ENCODE data around the gene GMPPA. TPM values are rescaled to one million over a fixed set of nuclear protein-coding genes. Genes with fewer than 3 reads are reported as not detected.

GMPPA gene
- polyA plus RNA-seq, 1 donor from 2014 or later: 24.4 TPM

- no peaks in the 10 kb centered on the region for H3K9me3 Mint-ChIP-seq
- H3K36me3 Mint-ChIP-seq: no peaks in the 10 kb centered on the region
- H3K4me1 Mint-ChIP-seq: peaks cover 0 to 7% (median 2%) of the 10 kb centered on the region in 3 donors
- no peak overlapping the region for H3K27ac Mint-ChIP-seq
- no peak overlapping the region for H3K4me3 Mint-ChIP-seq
- H3K27me3 Mint-ChIP-seq: peaks cover 75% of the 10 kb centered on the region
These were observed 27.0 kb downstream of the GMPPA start for GRCh38 chr2:219525533-219526232.

GRCh38 chr2:219526320-219527075 is 27.8 kb downstream of the GMPPA start:
- no peak overlapping the region for H3K27ac Mint-ChIP-seq
- no peaks in the 10 kb centered on the region for H3K9me3 Mint-ChIP-seq
- peaks cover 72% of the 10 kb centered on the region for H3K27me3 Mint-ChIP-seq
- peaks cover 0 to 7% (median 2%) of the 10 kb centered on the region in 3 donors for H3K4me1 Mint-ChIP-seq
- no peaks in the 10 kb centered on the region for H3K36me3 Mint-ChIP-seq
- no peak overlapping the region for H3K4me3 Mint-ChIP-seq

- Mint-ChIP-seq H3K27ac (no peak overlapping the region), H3K9me3 (no peaks in the 10 kb centered on the region)
These were observed 28.3 kb downstream of the GMPPA start for GRCh38 chr2:219527076-219527394.

GRCh38 chr2:219527472-219527871 is 28.8 kb downstream of the GMPPA start:
- Mint-ChIP-seq H3K4me1 (peaks cover 0 to 3% (median 0%) of the 10 kb centered on the region in 3 donors), H3K36me3 (no peaks in the 10 kb centered on the region), H3K4me3 (no peak overlapping the region), H3K27ac (no peak overlapping the region), H3K27me3 (peaks cover 66% of the 10 kb centered on the region), H3K9me3 (no peaks in the 10 kb centered on the region)

More at GRCh38 chr2:219527076-219527394, 28.3 kb downstream of the GMPPA start:
- Mint-ChIP-seq H3K36me3 (no peaks in the 10 kb centered on the region), H3K4me3 (no peak overlapping the region), H3K27me3 (peaks cover 67% of the 10 kb centered on the region), H3K4me1 (peaks cover 0 to 4% (median 1%) of the 10 kb centered on the region in 3 donors)

GRCh38 chr2:219530048-219530963 is 31.6 kb downstream of the GMPPA start:
- Mint-ChIP-seq H3K27me3 (peaks cover 48% of the 10 kb centered on the region), H3K27ac (no peak overlapping the region), H3K4me3 (no peak overlapping the region), H3K36me3 (no peaks in the 10 kb centered on the region), H3K4me1 (peaks cover 0 to 1% (median 0%) of the 10 kb centered on the region in 3 donors), H3K9me3 (no peaks in the 10 kb centered on the region)

GRCh38 chr2:219531639-219532377 is 33.1 kb downstream of the GMPPA start:
- no peaks in the 10 kb centered on the region for H3K36me3 Mint-ChIP-seq
- H3K27me3 Mint-ChIP-seq: peaks cover 41% of the 10 kb centered on the region
- no peak overlapping the region for H3K4me3 Mint-ChIP-seq
- H3K27ac Mint-ChIP-seq: no peak overlapping the region
- peaks cover 0 to 1% (median 0%) of the 10 kb centered on the region in 3 donors for H3K4me1 Mint-ChIP-seq
- no peaks in the 10 kb centered on the region for H3K9me3 Mint-ChIP-seq

GRCh38 chr2:219532378-219532649 is 33.6 kb downstream of the GMPPA start:
- H3K27ac Mint-ChIP-seq: no peak overlapping the region
- no peaks in the 10 kb centered on the region for H3K4me1 Mint-ChIP-seq
- peaks cover 37% of the 10 kb centered on the region for H3K27me3 Mint-ChIP-seq
- H3K9me3 Mint-ChIP-seq: no peaks in the 10 kb centered on the region
- H3K36me3 Mint-ChIP-seq: no peaks in the 10 kb centered on the region
- H3K4me3 Mint-ChIP-seq: no peak overlapping the region

GRCh38 chr2:219533930-219534661 is 35.4 kb downstream of the GMPPA start:
- no peak overlapping the region for H3K27ac Mint-ChIP-seq
- peaks cover 24% of the 10 kb centered on the region for H3K27me3 Mint-ChIP-seq
- no peaks in the 10 kb centered on the region for H3K4me1 Mint-ChIP-seq
- H3K9me3 Mint-ChIP-seq: no peaks in the 10 kb centered on the region
- no peaks in the 10 kb centered on the region for H3K36me3 Mint-ChIP-seq
- H3K4me3 Mint-ChIP-seq: no peak overlapping the region

GRCh38 chr2:219536425-219536824 is 37.7 kb downstream of the GMPPA start:
- Mint-ChIP-seq H3K4me1 (peaks cover 0 to 5% (median 0%) of the 10 kb centered on the region in 3 donors), H3K36me3 (no peaks in the 10 kb centered on the region), H3K27ac (no peak overlapping the region), H3K9me3 (no peaks in the 10 kb centered on the region), H3K27me3 (peaks cover 9% of the 10 kb centered on the region), H3K4me3 (no peak overlapping the region)

- Mint-ChIP-seq H3K4me1 (peaks cover 0 to 10% (median 0%) of the 10 kb centered on the region in 3 donors), H3K36me3 (no peaks in the 10 kb centered on the region), H3K9me3 (no peaks in the 10 kb centered on the region), H3K27ac (no peak overlapping the region), H3K27me3 (peaks cover 9% of the 10 kb centered on the region), H3K4me3 (no peak overlapping the region)
These were observed 38.3 kb downstream of the GMPPA start for GRCh38 chr2:219536967-219537366.

GRCh38 chr2:219537657-219538488 is 39.2 kb downstream of the GMPPA start:
- Mint-ChIP-seq H3K9me3 (no peaks in the 10 kb centered on the region), H3K27me3 (peaks cover 9% of the 10 kb centered on the region), H3K4me3 (no peak overlapping the region), H3K27ac (no peak overlapping the region), H3K4me1 (peaks cover 3 to 19% (median 5%) of the 10 kb centered on the region in 3 donors), H3K36me3 (no peaks in the 10 kb centered on the region)

GRCh38 chr2:219538504-219538951 is 39.8 kb downstream of the GMPPA start:
- Mint-ChIP-seq H3K4me1 (peaks cover 3 to 21% (median 5%) of the 10 kb centered on the region in 3 donors), H3K4me3 (no peak overlapping the region), H3K36me3 (no peaks in the 10 kb centered on the region), H3K27ac (no peak overlapping the region), H3K27me3 (peaks cover 9% of the 10 kb centered on the region), H3K9me3 (no peaks in the 10 kb centered on the region)

GRCh38 chr2:219538956-219539788 is 40.5 kb downstream of the GMPPA start:
- no peak overlapping the region for H3K27ac Mint-ChIP-seq
- H3K4me1 Mint-ChIP-seq: peaks cover 3 to 21% (median 5%) of the 10 kb centered on the region in 3 donors
- H3K27me3 Mint-ChIP-seq: peaks cover 9% of the 10 kb centered on the region
- H3K4me3 Mint-ChIP-seq: no peak overlapping the region
- no peaks in the 10 kb centered on the region for H3K36me3 Mint-ChIP-seq
- H3K9me3 Mint-ChIP-seq: no peaks in the 10 kb centered on the region

All from IgD-negative memory B cell (primary cell).